ENCODE results near the gene XIST.

Gene XIST

GRCh38 chrX:73834219-73834618 lies 18.3 kb downstream of the XIST start:
- TF ChIP-seq USF1 (IDR thresholded peaks at IDR 0.05) = no peak
- no peak for TF ChIP-seq EGR1 (IDR thresholded peaks at IDR 0.05)
- no peak for TF ChIP-seq YY1 (IDR thresholded peaks at IDR 0.05; ENCODE audit: low read depth)
- TF ChIP-seq NFIC (IDR thresholded peaks at IDR 0.05) = no peak
- no peak for TF ChIP-seq RAD21 (IDR thresholded peaks at IDR 0.05; ENCODE audit: low read depth)
- TF ChIP-seq CREB1 (IDR thresholded peaks at IDR 0.05; ENCODE audit: low read depth) = no peak
- TF ChIP-seq EP300 (IDR thresholded peaks at IDR 0.05; ENCODE audit: borderline replicate concordance) = no peak
- no peak for TF ChIP-seq MAX (IDR thresholded peaks at IDR 0.05)
- no peak for TF ChIP-seq ZBTB7A (IDR thresholded peaks at IDR 0.05; ENCODE audit: low read depth)
- no peak for TF ChIP-seq REST (IDR thresholded peaks at IDR 0.05; ENCODE audit: low read depth)
- TF ChIP-seq TCF12 (IDR thresholded peaks at IDR 0.05; ENCODE audit: low read depth) = no peak
- no peak for TF ChIP-seq TEAD4 (IDR thresholded peaks at IDR 0.05)
- no peak for TF ChIP-seq FOXM1 (IDR thresholded peaks at IDR 0.05; ENCODE audit: borderline replicate concordance, low read depth)
- no peak for TF ChIP-seq TAF1 (IDR thresholded peaks at IDR 0.05; ENCODE audit: low read depth)
- no peak for TF ChIP-seq CEBPB (IDR thresholded peaks at IDR 0.05)

GRCh38 chrX:73832319-73832718 lies 20.2 kb downstream of the XIST start:
- TF ChIP-seq YY1 (IDR thresholded peaks at IDR 0.05; ENCODE audit: low read depth) = no peak
- TF ChIP-seq EP300 (IDR thresholded peaks at IDR 0.05; ENCODE audit: borderline replicate concordance) = no peak
- TF ChIP-seq RAD21 (IDR thresholded peaks at IDR 0.05; ENCODE audit: low read depth) = no peak
- TF ChIP-seq MAX (IDR thresholded peaks at IDR 0.05) = no peak
- no peak for TF ChIP-seq NFIC (IDR thresholded peaks at IDR 0.05)
- no peak for TF ChIP-seq CREB1 (IDR thresholded peaks at IDR 0.05; ENCODE audit: low read depth)
- no peak for TF ChIP-seq TAF1 (IDR thresholded peaks at IDR 0.05; ENCODE audit: low read depth)
- no peak for TF ChIP-seq CEBPB (IDR thresholded peaks at IDR 0.05)
- TF ChIP-seq EGR1 (IDR thresholded peaks at IDR 0.05) = no peak
- no peak for TF ChIP-seq ZBTB7A (IDR thresholded peaks at IDR 0.05; ENCODE audit: low read depth)
- no peak for TF ChIP-seq TEAD4 (IDR thresholded peaks at IDR 0.05)
- TF ChIP-seq TCF12 (IDR thresholded peaks at IDR 0.05; ENCODE audit: low read depth) = no peak
- TF ChIP-seq REST (IDR thresholded peaks at IDR 0.05; ENCODE audit: low read depth) = no peak

GRCh38 chrX:73831500-73831899 lies 21.0 kb downstream of the XIST start:
- no peak for TF ChIP-seq FOXM1 (IDR thresholded peaks at IDR 0.05; ENCODE audit: borderline replicate concordance, low read depth)
- no peak for TF ChIP-seq TAF1 (IDR thresholded peaks at IDR 0.05; ENCODE audit: low read depth)
- no peak for TF ChIP-seq NFIC (IDR thresholded peaks at IDR 0.05)
- TF ChIP-seq EGR1 (IDR thresholded peaks at IDR 0.05) = no peak
- no peak for TF ChIP-seq CREB1 (IDR thresholded peaks at IDR 0.05; ENCODE audit: low read depth)
- TF ChIP-seq ZBTB7A (IDR thresholded peaks at IDR 0.05; ENCODE audit: low read depth) = no peak
- no peak for TF ChIP-seq RAD21 (IDR thresholded peaks at IDR 0.05; ENCODE audit: low read depth)
- TF ChIP-seq TCF12 (IDR thresholded peaks at IDR 0.05; ENCODE audit: low read depth) = no peak
- TF ChIP-seq EP300 (IDR thresholded peaks at IDR 0.05; ENCODE audit: borderline replicate concordance) = no peak
- no peak for TF ChIP-seq MAX (IDR thresholded peaks at IDR 0.05)
- no peak for TF ChIP-seq USF1 (IDR thresholded peaks at IDR 0.05)
- no peak for TF ChIP-seq TEAD4 (IDR thresholded peaks at IDR 0.05)
- TF ChIP-seq REST (IDR thresholded peaks at IDR 0.05; ENCODE audit: low read depth) = no peak
- no peak for TF ChIP-seq CEBPB (IDR thresholded peaks at IDR 0.05)
- no peak for TF ChIP-seq YY1 (IDR thresholded peaks at IDR 0.05; ENCODE audit: low read depth)
